Heart left ventricle (tissue), 13 donors: ENCODE data around the gene GGT6.
"Not testable (repeated sequence)": the region's sequence is repeated elsewhere in the genome, so short reads cannot be mapped to it uniquely, and the experiment has no call there.

ENCODE experiments used
- POLR2A ChIP-seq, 2 donors: fragments of 450-650 bp; IDR thresholded peaks; one replicate each; pipeline ENCODE4 v1.6.1; 2017; ENCODE audit warnings: antibody characterized with exemption in 2 of 2, mild to moderate bottlenecking in 2 of 2, moderate library complexity in 2 of 2
- TF ChIP-seq, protein P1 (sequence below), 12 donors: fragments of 200-600 bp; sonication (generic) in 4 of 12; IDR thresholded peaks; one replicate each; pipeline versions ENCODE4 v1.5.0 to v1.8.0; 2018 to 2022; ENCODE audit warnings: antibody characterized with exemption in 12 of 12, mild to moderate bottlenecking in 5 of 12
- donor health status: ischemic (EF 13 %, LVEDD 7.1; RV severe dilation, severe dysfunction).
- donor health status: DM: no; HTN: yes; CAD: no.
- donor health status: DM: no; HTN: no; CAD: no.
- donor health status: ischemic (EF 25% LVEDD 6.9; RV normal size, moderate dysfunction).
- donor health status: ischemic (EF 25% LVEDD 5.7; RV mildly dilated, moderate dysfunction).
- donor health status: ischemic (EF 35%, LVEDD 5.7; RV mildly dilated, moderate dysfunction).
- donor health status: nonischemic (EF 11% LVEDD 7.7; RV severe dilation, severe dysfunction).
- donor health status: DM: yes; HTN: yes; CAD: no.
- donor health status: PGD.
- donor health status: ischemic (EF 29% LVEDD 5.4; RV normal size, mild dysfunction).
- donor health status: nonischemic (EF 23%, LVEDD 6.1; RV moderate dilation, normal function).

DNA sequence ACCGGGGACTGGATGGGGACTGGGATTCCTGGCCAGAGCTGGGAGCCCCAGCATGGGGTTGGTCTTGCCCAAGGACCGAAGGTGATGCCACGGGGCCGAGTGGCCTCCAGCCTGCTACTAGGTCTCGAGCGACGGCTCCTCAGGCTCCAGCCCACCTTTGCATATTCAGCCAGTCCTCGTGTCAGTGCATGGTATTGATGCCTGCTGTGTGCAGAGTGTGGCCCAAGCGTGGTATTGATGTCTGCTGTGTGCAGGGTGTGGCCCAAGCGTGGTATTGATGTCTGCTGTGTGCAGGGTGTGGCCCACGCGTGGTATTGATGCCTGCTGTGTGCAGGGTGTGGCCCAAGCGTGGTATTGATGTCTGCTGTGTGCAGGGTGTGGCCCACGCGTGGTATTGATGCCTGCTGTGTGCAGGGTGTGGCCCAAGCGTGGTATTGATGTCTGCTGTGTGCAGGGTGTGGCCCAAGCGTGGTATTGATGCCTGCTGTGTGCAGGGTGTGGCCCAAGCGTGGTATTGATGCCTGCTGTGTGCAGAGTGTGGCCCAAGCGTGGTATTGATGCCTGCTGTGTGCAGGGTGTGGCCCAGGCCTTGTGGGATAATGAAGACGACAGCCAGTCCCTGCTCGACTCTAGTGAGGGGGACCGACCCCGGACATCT is 35.4 kb upstream of the GGT6 start:
- not testable (repeated sequence) for TF ChIP-seq POLR2A (IDR thresholded peaks at IDR 0.05)
- TF ChIP-seq, protein P1, sequence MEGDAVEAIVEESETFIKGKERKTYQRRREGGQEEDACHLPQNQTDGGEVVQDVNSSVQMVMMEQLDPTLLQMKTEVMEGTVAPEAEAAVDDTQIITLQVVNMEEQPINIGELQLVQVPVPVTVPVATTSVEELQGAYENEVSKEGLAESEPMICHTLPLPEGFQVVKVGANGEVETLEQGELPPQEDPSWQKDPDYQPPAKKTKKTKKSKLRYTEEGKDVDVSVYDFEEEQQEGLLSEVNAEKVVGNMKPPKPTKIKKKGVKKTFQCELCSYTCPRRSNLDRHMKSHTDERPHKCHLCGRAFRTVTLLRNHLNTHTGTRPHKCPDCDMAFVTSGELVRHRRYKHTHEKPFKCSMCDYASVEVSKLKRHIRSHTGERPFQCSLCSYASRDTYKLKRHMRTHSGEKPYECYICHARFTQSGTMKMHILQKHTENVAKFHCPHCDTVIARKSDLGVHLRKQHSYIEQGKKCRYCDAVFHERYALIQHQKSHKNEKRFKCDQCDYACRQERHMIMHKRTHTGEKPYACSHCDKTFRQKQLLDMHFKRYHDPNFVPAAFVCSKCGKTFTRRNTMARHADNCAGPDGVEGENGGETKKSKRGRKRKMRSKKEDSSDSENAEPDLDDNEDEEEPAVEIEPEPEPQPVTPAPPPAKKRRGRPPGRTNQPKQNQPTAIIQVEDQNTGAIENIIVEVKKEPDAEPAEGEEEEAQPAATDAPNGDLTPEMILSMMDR (IDR thresholded peaks at IDR 0.05) = not testable (repeated sequence)
